Ascending aorta (tissue), 2 donors: ENCODE measurements around the gene SCYGR3. TPM values are rescaled to one million over a fixed set of nuclear protein-coding genes. Genes with fewer than 3 reads are reported as not detected.

Source experiments
- DNase-seq, 2 donors: peaks; one replicate each; pipeline ENCODE4 v3.0.0-alpha.2; 2019; ENCODE audit warnings: low spot score in 2 of 2
- H3K27ac ChIP-seq, 2 donors: fragments of 200-600 bp; sonication (generic); one replicate each; pipeline ENCODE4 v1.5.1; 2016 to 2017; ENCODE audit warnings: mild to moderate bottlenecking in 1 of 2
- H3K27me3 ChIP-seq: fragments of 200-600 bp; sonication (generic); one replicate; pipeline ENCODE4 v1.5.1; 2017
- H3K36me3 ChIP-seq, 2 donors: fragments of 200-600 bp; sonication (generic); one replicate each; pipeline ENCODE4 v1.5.1; 2016
- H3K4me1 ChIP-seq, 2 donors: fragments of 200-600 bp; sonication (generic); one replicate each; pipeline ENCODE4 v1.5.1; 2016 to 2017; ENCODE audit warnings: mild to moderate bottlenecking in 1 of 2
- H3K4me3 ChIP-seq, 2 donors: fragments of 200-600 bp; sonication (generic); one replicate each; pipeline ENCODE4 v1.5.1; 2016 to 2017; ENCODE audit warnings: mild to moderate bottlenecking in 1 of 2
- H3K9me3 ChIP-seq, 2 donors: fragments of 200-600 bp; sonication (generic); one replicate each; pipeline ENCODE4 v1.5.1; 2016
- intact Hi-C: fragments of 100-400 bp; cut with DNase I; formaldehyde crosslinking; loops from one replicate; pipeline ENCODE4 v1.15.1; 2023
- total RNA-seq: library from RNA; depleted of rRNA; stranded (reverse); fragments of >200 nt; gene quantifications from one replicate; pipeline ENCODE4 v1.1.0, GENCODE V29; 2016
- TF ChIP-seq, protein P1 (sequence below), 3 experiments: fragments of 200-600 bp in 2 of 3; fragments of 450-650 bp in 1 of 3; sonication (generic) in 2 of 3; IDR thresholded peaks; one replicate each; pipeline ENCODE4 v1.5.1; 2016 to 2019; ENCODE audit warnings: antibody characterized with exemption in 3 of 3, mild to moderate bottlenecking in 1 of 3, moderate library complexity in 1 of 3

SCYGR3 gene
- total RNA-seq, 1 donor from 2014 or later = not detected

- TF ChIP-seq, protein P1, sequence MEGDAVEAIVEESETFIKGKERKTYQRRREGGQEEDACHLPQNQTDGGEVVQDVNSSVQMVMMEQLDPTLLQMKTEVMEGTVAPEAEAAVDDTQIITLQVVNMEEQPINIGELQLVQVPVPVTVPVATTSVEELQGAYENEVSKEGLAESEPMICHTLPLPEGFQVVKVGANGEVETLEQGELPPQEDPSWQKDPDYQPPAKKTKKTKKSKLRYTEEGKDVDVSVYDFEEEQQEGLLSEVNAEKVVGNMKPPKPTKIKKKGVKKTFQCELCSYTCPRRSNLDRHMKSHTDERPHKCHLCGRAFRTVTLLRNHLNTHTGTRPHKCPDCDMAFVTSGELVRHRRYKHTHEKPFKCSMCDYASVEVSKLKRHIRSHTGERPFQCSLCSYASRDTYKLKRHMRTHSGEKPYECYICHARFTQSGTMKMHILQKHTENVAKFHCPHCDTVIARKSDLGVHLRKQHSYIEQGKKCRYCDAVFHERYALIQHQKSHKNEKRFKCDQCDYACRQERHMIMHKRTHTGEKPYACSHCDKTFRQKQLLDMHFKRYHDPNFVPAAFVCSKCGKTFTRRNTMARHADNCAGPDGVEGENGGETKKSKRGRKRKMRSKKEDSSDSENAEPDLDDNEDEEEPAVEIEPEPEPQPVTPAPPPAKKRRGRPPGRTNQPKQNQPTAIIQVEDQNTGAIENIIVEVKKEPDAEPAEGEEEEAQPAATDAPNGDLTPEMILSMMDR (IDR thresholded peaks at IDR 0.05) = no peak
- intact Hi-C loops = no loop called here
- H3K4me1 ChIP-seq = no peaks in the 10 kb centered on the region
Measured at GRCh38 chr2:227592694-227593387, 21.8 kb downstream of the SCYGR3 start.

DNA sequence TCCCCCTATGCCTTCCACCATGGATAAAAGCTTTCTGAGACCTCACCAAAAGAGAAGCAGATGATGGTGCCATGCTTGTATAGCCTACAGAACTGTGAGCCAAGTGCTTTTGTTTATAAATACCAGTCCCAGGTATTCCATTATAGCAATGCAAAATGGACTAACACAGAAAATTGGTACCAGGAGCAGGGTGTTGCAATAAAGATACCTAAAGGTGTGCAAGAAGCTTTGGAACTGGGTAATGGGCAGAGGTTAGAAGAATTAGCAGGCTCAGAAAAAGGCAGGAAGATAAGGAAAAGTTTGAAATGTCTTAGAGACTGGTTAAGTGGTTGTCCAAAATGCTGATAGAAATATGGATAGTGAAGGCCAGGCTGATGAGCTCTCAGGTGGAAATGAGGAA is 32.3 kb downstream of the SCYGR3 start:
- Histone ChIP-seq H3K36me3 (no peaks in the 10 kb centered on the region), H3K27ac (no peak overlapping the region), H3K4me1 (no peaks in the 10 kb centered on the region), H3K27me3 (no peaks in the 10 kb centered on the region), H3K9me3 (peaks cover 0 to 11% of the 10 kb centered on the region in 2 donors), H3K4me3 (no peak overlapping the region)
- no peak for DNase-seq
- TF ChIP-seq, protein P1 (IDR thresholded peaks at IDR 0.05) = no peak
- intact Hi-C loops = no loop called here

More at GRCh38 chr2:227592694-227593387, 21.8 kb downstream of the SCYGR3 start:
- DNase-seq = no peak
- Histone ChIP-seq H3K27ac (no peak overlapping the region), H3K9me3 (no peaks in the 10 kb centered on the region), H3K27me3 (no peaks in the 10 kb centered on the region), H3K36me3 (no peaks in the 10 kb centered on the region), H3K4me3 (no peak overlapping the region)

DNA sequence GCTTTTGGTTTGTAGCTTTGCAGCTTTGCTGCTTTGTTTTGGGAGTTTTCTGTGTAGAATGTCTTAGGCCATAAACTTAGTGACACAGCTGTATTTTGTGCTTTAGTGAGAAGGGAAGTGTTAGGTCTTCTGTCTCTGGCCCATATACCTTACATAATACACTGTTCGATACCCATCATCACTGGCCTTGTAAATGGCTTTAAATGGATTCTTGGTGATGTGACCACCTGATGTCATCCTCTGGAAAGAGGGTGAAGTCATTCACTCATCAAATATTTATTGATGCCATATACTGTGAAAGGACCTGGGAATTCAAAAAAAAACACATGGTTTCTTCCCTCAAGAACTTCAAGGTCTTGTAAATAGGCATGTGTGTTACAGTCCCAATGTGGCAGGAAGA is 34.8 kb downstream of the SCYGR3 start:
- TF ChIP-seq, protein P1 (IDR thresholded peaks at IDR 0.05) = no peak
- Histone ChIP-seq H3K9me3 (peaks cover 0 to 11% of the 10 kb centered on the region in 2 donors), H3K4me3 (no peak overlapping the region), H3K4me1 (no peaks in the 10 kb centered on the region), H3K36me3 (no peaks in the 10 kb centered on the region), H3K27me3 (no peaks in the 10 kb centered on the region), H3K27ac (no peak overlapping the region)
- DNase-seq = no peak
- intact Hi-C loops = no loop called here

DNA sequence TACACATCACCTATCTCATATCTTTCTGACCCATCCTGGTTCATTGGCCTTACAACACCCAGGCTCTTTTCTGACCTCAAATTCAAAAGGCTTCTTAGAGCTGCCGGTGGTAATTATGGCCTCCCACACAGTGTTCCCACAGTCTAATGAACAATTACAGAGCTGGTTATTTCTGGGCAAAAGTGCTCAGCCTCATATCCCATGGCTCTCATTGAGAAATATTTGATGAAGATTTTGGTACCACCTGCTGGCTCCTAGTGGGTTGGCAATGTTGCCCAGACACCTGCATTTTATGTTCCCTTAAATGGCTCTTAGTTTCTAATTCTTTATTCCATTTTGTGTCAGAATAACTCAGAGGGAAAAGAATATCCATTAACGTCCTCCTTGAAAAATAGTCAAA is 36.0 kb downstream of the SCYGR3 start:
- peaks cover 0 to 11% of the 10 kb centered on the region in 2 donors for H3K9me3 ChIP-seq
- intact Hi-C loops = no loop called here
- TF ChIP-seq, protein P1 (IDR thresholded peaks at IDR 0.05) = no peak
- no peak overlapping the region for H3K27ac ChIP-seq
- H3K36me3 ChIP-seq = no peaks in the 10 kb centered on the region
- no peak for DNase-seq
- H3K27me3 ChIP-seq = no peaks in the 10 kb centered on the region
- H3K4me3 ChIP-seq = no peak overlapping the region
- H3K4me1 ChIP-seq = no peaks in the 10 kb centered on the region

- no peak for DNase-seq
- Histone ChIP-seq H3K9me3 (peaks cover 0 to 4% of the 10 kb centered on the region in 2 donors), H3K4me1 (no peaks in the 10 kb centered on the region), H3K4me3 (no peak overlapping the region), H3K36me3 (no peaks in the 10 kb centered on the region), H3K27ac (no peak overlapping the region), H3K27me3 (no peaks in the 10 kb centered on the region)
- intact Hi-C loops = no loop called here
- TF ChIP-seq, protein P1 (IDR thresholded peaks at IDR 0.05) = no peak
Measured at GRCh38 chr2:227577555-227577954, 37.1 kb downstream of the SCYGR3 start.
